DMS153 treated with DMSO at 0.1 percent for 48 hours (cell line): ENCODE results near the gene MIF4GD.
"Not testable (repeated sequence)": the region's sequence is repeated elsewhere in the genome, so short reads cannot be mapped to it uniquely, and the experiment has no call there.

Experiments
- DNase-seq: peaks from one replicate; lab custom pipeline; 2025; ENCODE audit not compliant: unreplicated experiment; lab: John Stamatoyannopoulos, UW

Gene MIF4GD, protein sequence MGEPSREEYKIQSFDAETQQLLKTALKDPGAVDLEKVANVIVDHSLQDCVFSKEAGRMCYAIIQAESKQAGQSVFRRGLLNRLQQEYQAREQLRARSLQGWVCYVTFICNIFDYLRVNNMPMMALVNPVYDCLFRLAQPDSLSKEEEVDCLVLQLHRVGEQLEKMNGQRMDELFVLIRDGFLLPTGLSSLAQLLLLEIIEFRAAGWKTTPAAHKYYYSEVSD

DNA sequence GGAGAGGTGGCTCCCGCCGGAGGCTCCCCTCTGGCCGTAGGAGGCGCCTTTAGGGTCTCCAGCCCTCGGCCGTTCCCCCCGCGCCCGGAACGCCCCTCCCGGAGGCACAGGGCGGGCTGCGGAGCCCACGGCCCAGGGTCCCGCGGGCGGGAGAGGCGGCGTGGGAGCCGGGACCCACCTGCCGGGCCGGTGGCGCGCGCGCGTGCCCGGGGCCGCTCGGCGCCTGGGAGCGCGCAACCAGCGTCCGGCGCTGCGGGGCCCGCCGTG lies at the start of gene MIF4GD:
Gene MIF4GD, minus strand, starts transcription at position 266 of the 267 bp plus-strand sequence. CDS start 1,036 bp downstream, outside the sequence.
- DNase-seq, result no peak

DNA sequence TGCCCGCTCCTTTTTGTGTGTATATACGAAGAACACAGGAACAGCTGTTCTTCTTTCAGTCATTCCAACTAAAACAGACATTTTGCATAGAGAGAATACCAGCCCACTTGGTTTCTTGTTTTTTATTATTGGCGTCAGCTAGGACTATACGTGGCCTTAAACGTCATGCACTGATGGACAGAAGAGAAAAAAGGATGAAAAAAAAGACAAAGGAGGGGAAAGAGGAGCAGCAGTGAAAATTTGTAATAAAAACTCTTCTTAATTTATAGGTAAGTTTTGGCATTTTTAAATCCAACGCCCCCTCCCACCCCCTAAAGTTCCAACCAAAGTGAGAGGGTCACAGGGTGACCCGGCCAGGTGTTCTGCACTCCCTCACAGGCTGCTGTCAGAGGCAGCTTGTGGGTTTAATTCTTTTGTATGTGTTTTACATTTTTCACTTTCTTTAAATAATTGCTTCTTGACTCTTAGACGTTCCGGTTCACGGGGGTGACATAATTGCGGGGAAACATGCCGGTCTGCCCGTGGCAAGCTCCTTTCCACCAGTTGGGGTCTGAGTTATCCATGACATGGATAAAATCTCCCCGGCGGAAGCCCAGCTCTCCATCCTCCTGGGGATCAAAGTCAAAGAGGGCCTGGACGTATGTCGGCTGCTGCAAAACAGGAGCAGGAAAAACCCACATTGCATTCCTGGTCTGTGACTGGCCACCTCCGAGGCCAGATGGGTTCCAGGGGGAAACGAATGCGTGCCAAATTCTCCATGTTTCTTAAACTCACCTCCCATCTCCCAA lies 49.1 kb upstream of the MIF4GD start:
- no peak for DNase-seq

DNA sequence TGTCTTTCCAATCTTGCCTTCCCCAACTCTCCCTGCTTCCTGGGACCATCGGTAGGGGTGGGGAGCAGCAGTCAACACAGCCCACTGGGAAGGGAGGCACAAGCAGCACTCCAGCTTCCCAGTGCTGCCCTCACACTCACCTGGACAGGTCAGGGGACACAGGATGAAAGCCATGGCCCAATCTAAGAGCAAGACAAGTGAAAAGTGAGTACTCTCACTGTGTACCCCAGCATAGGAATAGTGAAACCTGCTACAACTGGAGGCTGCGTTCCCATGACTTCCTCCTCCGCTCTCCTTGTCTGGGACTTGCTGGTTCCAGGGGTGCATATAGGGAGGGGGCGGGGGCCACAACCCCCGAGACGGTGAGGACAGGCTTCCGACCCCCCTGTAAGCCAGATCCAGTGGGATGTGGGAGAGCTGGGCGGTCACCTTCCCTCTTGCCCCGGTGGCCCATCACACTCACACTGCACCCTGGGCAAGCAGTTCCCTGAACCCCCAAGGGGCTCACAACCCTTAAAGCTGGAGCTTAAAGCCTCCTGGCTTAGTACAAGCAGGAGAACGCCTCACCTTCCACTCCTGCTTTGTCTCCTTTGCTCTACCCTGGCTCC lies 47.7 kb upstream of the MIF4GD start:
- no peak for DNase-seq

DNA sequence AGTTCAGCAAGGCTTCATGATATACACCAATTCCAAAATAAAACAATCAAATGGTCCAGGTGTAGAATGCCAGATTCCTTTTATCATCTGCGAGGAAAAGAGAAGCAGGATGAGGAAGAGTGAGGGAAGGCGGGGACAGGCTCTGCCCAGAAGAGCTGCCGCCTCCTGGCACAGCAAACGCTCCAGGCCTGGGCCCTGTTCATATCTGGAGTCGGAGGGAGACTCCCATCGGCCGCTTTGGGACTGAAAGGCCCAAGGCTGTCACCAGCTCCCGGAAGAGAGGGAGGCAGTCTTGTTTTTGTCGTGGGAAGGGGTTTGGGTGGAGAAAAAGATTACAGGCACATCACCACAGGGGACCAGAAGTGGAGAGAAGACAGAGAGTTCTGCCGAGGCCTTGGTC lies 47.2 kb upstream of the MIF4GD start:
- no peak for DNase-seq

DNA sequence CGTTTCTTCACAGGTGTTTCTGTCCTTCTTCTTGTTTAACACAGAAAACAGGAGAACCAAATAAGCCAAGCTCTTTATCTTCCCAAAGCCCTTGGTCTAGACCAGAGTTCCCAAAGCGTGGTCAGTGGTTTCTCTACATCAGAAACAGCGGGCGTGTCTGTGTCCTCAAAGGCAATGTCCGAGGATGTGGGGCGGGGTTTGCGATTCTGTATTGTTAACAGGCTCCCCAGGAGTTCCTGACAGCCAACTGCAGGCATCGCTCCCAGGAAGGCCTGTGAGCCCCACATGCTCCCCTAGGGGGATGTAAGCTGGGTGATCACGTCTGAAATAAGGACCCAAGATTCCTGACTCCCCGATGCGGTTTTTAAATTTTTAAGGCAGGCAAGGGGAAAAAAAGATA lies 46.6 kb upstream of the MIF4GD start:
- DNase-seq, result no peak

DNA sequence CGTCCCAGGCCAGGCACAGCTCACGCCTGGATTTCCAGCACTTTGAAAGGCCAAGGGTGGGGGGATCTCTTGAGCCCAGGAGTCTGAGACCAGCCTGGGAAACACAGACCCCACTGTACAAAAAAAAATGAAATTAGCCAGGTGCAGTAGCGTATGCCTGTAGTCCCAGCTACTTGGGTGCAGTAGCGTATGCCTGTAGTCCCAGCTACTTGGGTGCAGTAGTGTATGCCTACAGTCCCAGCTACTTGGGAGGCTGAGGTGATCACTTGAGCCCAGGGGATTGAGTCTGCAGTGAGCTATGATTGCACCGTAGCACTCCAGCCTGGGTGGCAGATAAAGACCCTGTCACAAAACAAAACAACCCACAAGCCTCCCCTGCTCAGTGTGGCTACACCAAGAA lies 45.2 kb upstream of the MIF4GD start:
- DNase-seq, result no peak

DNA sequence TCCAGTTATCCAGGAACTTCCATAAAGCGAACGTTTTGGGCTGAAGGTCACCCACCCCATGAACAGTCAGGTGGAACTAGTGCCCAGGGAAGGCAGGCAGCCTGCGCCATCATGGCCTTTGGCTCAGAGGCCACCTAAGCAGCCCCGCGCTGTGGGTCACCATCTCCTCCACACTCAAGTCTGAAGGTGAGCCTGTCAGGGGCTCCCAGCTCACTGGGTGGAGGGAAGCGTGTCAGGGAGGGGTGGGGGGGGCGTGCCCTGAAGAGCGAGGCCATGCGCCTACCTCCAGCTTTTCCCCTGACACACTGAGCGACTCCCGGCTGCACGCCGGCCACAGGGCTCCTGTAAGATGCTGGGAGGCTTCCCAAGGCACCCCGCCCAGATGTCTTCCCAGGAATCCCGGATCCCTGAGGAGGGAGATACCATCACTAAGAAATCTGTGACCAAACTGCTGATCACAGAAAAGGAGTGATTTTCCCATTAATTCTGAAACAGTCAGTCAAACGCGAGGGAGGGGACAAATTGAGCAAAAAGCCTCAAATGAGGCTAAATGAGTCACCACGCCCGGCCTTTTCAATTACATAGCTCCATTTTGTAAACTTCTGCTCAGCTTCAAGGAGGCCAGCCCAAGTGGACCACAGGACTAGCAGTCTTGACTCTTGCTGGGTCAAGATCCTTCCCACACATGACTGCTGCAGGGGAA lies 44.7 kb upstream of the MIF4GD start:
- no peak for DNase-seq

DNA sequence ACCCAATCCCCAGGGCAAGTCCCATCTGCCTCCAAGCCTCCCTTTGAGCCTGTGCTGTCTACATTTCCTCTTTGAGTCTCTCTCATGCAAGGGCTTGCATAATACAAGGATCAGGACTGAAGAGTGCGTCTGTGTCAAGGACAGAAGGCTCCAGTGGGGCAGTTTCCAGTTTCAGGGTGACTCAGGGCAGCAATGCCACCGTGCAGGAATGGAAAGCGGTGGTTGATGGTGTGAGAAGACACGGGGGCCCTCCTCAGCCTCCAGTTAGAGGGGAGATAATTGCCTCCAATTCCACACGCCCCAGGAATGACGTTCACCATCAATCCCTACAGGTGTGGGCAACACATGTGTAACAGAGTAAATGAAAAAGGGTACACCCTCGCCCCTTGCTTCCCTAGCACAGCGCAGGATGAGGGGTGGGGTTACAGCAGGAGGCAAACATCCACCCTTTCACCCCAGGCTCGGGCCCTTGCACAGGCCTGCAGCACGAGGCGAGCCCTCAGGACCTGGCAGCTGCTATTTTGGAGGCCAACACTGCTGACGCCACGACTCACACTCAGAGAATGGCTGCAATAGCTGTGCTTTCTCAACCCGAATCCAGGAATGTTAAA lies 43.0 kb upstream of the MIF4GD start:
- DNase-seq, result no peak

DNA sequence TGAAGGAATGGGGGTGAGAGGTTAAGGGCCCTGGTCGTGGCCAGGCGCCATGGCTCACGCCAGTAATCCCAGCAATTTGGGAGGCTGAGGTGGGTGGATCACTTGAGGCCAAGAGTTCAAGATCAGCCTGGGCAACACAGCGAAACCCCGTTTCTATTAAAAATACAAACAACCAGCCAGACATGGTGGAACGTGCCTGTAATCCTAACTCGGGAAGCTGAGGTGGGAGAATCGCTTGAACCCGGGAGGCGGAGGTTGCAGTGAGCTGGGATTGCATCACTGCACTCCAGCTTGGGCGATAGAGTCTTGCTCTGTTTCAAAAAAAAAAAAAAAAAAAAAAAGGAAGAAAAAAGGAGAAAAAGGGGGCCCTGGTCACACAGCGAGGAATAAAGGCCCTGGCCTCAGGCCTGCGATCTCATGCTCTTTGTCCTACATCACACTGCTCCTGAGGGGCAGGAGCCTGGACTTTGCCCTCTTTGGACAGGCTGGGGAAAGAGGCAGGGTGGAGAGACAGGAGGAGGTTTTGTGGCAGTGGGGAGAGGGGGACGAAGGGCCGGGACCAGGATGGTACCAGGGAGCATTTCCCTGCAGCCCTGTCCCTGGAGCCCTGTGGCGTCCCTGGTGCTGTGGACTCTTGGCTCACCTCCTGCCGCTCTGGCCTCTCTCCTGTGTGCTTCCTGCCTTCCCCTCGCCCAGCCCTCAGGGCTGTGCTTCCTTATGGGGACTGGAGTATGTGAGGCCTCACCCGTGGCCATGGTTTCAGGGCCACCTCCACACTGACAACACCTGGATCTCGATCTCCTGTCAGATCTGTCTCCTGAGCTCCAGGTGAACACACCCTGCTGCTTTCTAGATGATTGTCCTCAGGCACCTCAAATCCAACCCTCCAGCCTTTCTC lies 38.0 kb upstream of the MIF4GD start:
- DNase-seq, result no peak

DNA sequence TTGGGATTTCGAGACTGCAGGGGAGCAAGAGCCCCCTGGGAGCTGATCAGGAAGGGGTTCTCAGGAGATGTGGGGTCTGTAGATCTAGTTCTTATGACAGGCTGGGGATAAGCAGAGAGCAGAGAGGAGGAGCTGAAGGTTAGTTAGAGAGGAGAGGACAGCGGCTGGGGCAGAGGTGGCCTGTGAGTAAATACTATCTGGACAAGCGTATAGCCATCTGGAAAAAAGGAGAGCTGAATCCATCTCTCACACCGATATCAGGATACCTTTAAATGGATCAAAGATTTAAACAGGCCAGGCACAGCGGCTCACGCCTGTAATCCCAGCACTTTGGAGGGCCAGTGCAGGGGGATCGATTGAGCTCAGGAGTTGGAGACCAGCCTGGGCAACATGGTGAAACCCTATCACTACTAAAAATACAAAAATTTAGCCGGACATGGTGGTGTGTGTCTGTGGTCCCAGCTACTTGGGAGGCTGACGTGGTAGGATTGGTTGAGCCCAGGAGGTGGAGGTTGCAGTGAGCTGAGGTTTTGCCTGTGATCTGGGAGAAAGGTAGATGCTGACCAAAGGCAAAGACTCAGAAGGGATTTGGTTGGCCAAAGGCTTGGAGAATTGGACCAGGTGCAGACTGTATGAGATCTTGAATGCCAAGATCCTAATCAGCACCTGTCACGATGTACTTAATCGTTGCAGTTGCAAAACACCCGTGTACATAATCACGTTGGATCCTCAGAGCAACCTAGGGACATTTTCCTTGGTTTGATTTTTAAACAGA lies 37.1 kb upstream of the MIF4GD start:
- DNase-seq, result no peak

DNA sequence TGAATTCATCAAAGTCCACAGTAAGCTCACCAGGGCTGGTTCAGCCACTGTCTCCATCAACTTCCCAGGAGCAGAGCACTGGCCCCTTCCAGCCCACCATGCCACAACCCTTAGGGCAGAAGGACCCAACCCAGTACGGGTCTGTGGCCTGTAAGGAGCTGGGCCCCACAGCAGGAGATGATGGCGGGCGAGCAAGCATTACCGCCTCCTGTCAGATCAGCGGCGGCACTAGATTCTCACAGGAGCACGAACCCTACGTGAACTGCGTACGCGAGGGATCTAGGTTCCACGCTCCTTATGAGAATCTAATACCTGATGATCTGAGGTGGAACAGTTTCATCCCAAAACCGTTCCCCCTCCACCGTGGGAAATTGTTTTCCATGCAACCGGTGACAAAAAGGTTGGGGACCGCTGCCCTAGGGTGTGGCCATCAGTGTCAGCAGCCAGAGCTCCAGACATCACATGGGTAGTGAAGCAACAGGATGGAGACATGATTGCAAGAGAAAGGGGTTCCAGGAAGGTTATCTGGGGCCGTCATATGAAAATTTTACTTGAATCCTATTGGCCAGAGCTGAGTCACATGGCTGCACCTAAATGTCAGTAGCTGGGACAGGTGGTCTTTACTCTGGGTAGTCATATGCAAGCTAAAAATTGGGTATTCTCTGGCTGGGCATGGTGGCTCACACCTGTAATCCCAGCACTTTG lies 30.6 kb upstream of the MIF4GD start:
- DNase-seq, result no peak

DNA sequence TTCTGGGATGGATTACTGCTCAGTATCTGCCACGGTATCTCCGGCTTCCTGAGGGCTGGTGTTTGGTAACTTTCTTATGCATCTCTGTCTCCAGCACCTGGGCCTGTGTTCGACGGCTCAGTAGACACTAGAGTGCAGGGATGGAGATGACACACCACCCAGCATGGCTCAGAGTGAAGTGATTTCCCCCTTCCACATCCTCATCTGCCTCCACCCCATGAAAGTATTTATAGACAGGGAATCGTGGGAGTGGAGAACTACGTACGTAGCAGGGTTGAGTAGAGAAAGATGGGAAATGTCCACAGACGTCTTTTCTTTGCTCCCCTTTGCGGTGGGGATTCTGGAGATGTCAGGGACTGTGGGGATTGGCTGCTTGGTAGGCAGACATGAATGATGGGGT lies 30.0 kb upstream of the MIF4GD start:
- DNase-seq, result no peak

DNA sequence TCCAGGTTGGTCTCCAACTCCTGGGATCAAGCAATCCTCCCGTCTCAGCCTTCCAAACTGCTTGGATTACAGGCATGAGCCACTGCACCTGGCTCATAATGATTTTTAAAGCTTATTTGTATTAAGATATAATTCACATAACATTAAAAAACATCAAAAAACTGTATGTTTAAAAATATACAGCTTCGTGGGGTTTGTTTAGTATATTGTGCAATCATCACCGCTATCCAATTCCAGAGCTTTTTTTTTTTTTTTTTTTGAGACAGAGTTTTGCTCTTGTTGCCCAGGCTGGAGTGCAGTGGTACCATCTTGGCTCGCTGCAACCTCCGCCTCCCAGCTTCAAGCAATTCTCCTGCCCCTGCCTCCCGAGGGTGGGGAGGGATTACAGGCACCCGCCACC lies 29.2 kb upstream of the MIF4GD start:
- DNase-seq, result no peak

DNA sequence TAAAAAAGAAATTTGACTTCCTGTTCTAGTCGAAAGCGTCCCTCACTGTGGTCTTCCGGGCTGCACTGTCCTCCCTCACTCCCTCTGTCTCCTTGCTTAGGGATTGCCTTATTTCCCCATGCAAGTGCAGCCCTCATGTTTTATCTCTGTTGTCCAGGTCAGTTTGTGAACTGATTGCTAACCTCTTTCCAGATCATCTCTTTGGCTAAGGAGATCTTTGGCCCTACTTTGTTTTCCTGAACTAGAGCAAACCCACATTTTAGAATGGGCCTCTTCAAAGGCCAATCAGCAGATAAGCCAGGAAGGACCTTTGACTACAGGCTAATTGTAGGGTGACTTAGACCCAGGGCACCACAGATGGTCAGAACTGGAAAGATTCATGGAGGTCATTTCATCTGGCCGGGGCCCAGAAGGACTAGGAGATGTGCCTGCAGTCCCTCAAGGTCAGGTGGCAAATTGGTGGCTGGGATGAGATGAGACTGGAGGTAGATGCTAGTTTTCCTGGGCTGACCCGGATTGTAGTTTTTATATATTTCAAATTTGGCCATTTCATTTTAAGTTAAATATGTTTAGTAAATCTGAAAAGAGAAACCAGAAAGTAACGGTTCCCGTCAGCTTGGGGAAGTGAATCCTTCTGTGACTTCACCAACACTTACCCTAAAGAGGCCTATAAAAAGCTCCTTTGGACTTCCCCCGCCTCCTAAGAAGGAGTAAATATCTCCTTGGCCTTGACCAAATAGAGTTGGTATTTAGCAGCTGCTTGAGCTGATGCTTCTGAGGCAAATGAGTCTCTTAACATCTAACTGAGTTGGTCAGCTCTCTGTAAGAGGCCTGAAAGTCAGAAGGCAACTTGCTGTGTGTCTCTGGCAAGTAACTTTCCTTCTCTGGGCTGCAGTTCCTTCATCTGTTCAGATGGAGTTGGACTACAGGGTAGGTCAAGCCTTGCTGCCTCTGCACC lies 24.4 kb upstream of the MIF4GD start:
- no peak for DNase-seq

DNA sequence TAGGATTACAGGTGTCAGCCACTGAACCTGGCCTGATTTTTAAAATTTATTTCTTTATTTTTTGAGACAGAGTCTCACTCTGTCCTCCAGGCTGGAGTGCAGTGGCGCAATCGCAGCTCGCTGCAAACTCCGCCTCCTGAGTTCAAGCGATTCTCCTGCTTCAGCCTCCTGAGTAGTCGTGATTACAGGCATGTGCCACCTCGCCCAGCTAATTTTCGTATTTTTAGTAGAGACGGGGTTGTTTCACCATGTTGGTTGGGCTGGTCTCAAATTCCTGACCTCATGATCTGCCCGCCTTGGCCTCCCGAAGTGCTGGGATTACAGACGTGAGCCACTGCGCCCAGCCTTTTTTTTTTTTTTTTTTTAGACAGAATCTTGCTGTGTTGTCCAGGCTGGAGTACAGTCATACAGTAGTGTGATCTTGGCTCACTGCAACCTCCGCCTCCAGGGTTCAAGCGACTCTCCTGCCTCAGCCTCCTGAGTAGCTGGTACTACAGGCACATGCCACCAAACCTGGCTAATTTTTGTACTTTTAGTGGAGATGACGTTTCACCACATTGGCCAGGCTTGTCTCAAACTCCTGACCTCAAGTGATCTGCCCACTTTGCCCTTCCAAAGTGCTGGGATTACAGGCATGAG lies 21.9 kb upstream of the MIF4GD start:
- not testable (repeated sequence) for DNase-seq

DNA sequence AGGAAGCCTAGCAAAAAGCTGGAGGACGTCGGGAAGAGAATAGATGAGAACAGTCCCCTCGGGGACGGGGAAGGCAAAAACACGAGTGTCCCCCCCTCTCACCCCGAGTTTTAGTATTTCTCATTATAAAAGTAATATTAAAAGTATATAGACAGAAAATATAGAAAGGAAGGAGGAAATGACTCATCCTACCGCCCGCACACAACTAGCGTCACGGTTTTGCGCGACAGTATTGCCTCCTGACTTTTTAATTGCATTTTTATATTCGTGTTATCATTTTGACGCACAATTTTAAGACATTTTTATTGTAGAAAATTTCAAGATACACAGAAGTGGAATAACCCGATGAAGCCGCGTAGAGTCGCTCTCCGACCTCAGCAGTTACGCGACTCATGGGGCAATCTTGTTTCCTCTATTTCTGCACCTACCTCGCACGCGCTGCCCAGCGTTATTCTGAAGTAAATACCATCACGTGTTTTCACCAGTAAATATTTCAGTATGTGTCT lies 18.9 kb upstream of the MIF4GD start:
- DNase-seq, result peak; percentile 40

DNA sequence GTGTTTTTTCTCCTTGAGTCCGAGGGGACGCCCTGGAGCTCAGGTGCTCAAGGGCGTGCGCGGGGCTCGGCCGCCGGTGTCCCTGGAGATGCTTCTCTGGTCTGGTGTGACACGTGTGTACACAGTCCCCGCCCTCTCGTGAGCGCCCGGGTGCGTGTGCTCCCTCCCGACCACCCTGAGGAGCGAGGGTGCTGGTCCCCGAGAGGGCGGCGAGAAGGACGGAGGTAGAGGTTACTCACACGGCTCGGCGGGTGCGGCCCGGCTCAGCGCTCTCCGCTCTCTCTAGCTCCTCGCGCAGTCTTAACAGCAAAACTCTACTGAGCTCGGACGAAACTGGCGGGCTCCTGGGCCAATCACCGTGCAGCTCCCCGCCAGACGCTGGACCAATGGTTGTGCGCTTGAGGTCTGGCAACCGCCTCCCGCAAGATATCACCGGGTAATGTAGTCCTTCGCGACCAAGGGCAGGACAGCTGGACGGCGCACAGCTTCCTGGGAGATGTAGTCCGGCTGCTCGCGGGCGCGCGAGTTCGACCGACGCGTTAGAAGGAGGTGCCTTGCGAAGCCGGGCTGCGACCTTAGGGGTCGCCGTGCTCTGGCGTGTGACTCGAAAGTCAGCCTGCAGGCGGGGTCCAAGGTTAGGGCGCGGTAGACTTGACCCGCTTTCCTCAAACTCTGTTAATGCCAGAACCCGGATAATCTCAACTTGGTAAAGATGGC lies 18.2 kb upstream of the MIF4GD start, which contains the start of gene SLC25A19:
Gene SLC25A19, minus strand, starts transcription at position 319 of the 717 bp plus-strand sequence. CDS start 2,669 bp downstream, outside the sequence.
- peak; percentile 96 for DNase-seq
